HG03378 (cell line): ENCODE results near the gene COMMD2.

Source experiments
- ATAC-seq: cut with Tn5 transposase; IDR thresholded peaks from one replicate; pipeline ENCODE4 v1.9.1; 2021; ENCODE audit warnings: mild to moderate bottlenecking, moderate library complexity; ENCODE audit not compliant: unreplicated experiment

Gene COMMD2

GRCh38 chr3:149752051-149752787 lies at the start of gene COMMD2:
TSS of gene COMMD2 (minus strand) at chr3:149752489. CDS start at chr3:149752444, 45 bp downstream.
- peak; percentile 100 for ATAC-seq

DNA sequence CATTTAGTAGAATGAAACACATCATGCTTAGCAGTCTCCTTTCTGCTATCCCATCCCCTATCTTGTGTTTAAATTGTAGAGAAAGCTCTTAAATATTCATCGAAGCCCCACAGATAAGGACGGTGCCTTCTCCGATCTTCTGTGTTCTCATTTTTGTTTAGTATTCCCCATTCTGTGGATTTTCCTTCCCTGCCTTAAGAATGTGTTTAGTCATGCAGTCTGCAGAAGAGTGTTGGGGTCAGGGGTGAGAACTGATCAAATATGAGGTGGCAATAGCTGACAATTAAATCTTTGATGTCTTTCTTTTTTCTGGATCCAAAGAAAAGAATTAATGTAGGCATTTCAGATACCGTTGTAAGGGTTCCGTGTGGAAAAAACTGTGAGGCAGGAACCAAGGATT lies 49.4 kb upstream of the COMMD2 start:
- no peak for ATAC-seq

- no peak for ATAC-seq
Observed at GRCh38 chr3:149801195-149801594, 48.9 kb upstream of the COMMD2 start.

DNA sequence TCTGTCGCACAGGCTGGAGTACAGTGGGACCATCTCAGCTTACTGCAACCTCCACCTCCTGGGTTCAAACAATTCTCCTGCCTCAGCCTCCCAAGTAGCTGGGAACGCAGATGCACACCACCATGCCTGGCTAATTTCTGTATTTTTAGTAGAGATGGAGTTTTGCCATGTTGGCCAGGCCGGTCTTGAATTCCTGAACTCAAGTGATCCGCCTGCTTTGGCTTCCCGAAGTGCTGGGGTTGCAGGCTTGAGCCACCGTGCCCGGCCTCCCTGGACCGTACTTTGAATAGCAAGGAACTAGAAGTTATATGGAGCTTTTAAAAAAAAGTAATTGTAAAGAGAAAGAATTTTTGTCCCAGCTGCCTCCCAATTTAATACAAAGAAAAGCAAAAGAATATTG lies 48.4 kb upstream of the COMMD2 start:
- no peak for ATAC-seq

- ATAC-seq, result no peak
Observed at GRCh38 chr3:149796026-149796425, 43.7 kb upstream of the COMMD2 start.

- no peak for ATAC-seq
Observed at GRCh38 chr3:149792452-149793270, 40.4 kb upstream of the COMMD2 start, which contains the start of gene ANKUB1. TSS of gene ANKUB1 (minus strand) at chr3:149792554. CDS start at chr3:149792366, 188 bp downstream.

- ATAC-seq, result no peak
Observed at GRCh38 chr3:149790698-149791097, 38.4 kb upstream of the COMMD2 start.

GRCh38 chr3:149790268-149790667 lies 38.0 kb upstream of the COMMD2 start:
- no peak for ATAC-seq

DNA sequence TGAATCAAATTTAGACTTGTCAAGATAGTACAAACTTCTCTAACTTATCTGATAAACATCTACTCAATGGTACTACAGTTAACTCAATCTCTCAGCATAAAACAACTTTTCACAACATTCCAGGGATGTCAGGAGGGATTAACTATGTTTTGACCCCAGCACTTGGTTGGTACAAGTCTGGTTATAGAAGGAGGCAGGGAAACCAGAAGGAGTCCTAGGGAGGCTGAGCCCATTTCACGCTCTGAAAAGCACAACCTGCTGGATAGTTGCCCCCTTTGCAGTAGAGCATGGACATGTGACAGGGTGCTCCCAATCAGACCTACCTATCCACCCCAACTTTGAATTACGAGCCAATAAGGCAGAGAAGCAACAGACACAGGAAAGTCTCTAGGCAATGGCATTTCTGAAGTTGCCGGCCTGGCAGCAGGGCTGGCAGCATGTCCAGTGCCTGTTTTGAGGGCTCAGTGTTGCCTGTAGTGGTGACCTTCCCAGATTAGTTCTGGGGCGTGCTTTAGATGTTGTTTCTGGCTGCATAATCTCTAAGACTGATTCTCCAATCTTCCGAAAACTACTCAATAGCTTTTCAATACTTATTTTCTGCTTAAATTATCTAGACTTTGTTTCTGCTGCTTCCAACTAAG lies 31.9 kb upstream of the COMMD2 start:
- ATAC-seq, result no peak

DNA sequence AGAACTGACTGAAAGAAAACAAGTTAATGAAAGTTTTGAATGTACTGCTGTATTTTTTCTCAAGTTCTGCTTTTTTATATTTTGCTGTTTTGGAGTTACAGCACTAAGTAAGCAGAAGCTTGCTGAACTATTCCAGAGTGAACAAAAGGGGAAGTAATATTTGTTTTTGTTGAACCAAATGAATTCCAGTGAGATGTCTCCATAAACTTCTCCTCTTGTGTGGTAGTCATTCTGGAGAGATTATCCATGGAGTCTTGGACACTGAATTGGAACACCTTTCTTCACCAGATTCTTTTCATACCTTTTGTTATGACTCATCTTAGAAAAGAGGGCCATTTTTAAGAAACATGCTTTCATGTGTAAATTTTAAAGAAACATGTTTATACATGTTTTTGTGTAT lies 31.3 kb upstream of the COMMD2 start:
- no peak for ATAC-seq

DNA sequence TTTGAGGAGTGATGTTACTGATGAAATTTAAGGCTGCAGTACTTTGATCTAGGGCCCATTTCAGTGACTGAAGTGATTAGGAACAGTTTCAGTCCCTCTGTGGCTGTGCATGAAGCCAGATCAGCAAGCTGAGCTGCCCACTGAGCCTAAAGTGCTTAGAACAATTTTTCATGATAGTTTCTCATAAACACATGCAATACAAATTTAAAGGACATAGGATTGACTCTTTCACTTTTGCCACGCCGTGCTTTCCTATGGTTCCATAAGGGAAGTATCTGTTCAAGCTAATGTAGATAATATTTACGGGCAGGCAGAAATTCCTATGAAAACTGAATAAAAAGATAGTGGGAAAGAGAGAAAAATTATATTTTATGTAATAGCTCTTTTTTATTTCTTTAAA lies 29.5 kb upstream of the COMMD2 start:
- no peak for ATAC-seq

- no peak for ATAC-seq
Observed at GRCh38 chr3:149781211-149781610, 28.9 kb upstream of the COMMD2 start.

DNA sequence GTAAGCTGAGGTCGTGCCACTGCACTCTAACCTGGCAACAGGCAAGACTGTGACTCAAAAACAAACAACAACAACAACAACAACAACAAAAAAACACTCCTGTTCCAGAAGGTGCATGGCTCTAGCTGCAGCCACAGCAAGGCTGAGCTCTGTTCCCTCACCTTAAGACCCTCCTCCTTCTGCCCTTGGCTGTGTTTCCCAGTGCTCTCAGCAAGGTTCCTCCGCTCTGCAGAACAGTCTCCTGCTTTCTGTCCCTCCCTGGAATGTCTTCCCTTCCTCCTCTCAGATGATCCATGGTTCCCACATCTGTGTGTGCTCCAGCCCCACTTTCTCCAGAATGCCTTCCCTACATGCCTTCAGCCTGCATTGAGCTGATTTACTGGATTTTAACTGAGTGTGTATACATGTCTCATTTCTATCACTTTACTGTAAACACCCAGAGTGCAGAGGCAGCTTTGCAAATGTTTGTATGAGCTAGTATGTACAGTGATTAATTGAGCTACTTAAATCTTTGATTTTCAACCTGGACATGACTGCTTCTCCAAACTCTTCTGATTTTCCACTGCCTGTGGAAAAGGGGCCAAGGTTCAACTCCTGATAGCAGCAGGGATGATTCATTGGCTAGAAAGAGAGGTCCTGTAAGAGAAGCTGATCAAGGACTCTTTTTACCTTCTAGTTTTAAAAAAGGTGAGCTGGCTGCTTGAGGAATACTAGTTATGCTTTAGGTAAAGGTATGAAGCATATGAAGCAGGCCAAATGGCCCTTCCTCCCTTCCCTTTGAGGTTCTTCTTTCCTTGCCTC lies 25.3 kb upstream of the COMMD2 start:
- ATAC-seq, result no peak

- ATAC-seq, result no peak
Observed at GRCh38 chr3:149776170-149776569, 23.9 kb upstream of the COMMD2 start.

DNA sequence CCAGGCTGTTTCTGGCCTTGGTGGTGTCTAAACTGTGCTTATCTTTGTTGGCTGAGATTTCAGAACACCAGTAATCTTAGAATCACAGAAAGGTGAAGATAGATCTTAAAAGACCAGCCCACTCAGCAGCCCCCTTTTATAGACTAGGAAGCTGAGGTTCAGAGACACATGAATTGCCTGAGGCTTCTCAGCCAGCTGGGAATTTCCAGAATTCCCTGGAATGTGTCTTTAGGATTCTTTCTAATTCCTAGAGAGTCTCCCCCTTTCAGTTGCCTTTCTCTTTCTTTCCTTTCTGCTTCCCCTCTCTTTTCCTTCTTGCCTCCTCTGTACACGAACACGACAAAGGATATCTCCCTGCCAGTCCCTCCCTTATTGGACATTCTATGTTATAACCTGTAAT lies 20.6 kb upstream of the COMMD2 start:
- ATAC-seq, result no peak

- ATAC-seq, result peak; percentile 63
Observed at GRCh38 chr3:149771652-149772271, 19.5 kb upstream of the COMMD2 start.

DNA sequence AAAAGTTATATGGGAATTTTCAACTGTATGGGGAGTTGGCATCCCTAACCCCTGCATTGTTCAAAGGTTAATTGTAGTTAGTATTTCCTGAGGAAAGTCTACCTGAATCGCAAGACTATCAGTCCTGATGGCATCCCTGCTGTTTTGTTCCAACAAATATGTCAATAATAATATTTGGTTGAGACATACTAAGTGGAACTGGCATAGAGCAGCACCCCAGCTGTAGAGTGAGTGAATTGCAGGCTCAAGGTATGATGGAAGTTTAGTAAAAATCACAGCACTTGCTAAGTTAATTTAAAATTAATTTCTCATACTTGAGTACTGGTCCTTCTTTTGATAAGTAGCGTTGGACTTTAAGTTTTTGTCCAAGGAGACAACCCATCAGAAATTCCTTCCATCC lies 18.0 kb upstream of the COMMD2 start:
- no peak for ATAC-seq

- ATAC-seq, result no peak
Observed at GRCh38 chr3:149768704-149769103, 16.4 kb upstream of the COMMD2 start.

DNA sequence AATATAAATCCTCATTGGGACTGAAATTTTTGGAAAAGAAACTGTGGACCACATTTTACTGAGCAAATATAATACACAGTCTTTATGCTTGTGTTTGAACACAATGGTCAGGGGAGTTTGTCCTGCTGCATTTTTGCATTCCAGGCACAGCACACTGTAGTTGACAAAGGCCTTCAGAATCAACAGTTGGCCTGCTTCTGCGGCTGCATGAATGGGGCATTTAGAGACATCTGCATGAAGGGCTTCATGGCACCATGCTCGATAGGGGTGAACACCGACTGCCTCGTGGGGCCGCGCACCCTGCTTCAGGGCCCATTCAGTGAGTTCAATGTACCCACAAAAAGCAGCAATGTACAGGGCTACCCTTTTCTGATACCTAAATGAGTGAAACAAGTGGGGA lies 15.4 kb upstream of the COMMD2 start:
- no peak for ATAC-seq

DNA sequence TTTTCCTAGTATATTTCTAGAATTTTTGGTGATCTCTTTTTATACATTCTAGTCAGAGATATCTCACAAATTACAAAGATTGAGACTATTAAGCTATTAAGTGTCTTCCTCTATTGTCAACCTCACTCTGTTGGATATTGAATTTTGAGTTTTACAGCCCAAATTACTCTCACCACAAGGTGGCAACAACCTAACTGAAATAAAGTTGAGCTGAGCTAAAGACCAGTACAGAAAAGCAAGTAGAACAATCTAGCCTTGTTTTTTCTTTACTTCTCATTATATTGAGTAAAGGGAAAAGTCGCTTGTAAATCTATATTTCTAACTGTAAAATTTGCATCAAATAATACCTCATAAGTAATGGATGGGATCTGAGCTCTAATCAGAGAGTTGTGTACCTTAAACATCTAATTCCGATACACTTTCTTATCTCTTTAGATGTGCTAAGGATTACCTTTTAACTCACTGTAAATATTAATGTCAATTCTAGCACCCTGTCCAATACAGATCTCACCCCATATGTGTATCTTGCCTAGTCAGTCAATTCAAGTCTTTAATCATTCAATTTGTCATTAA lies 13.6 kb upstream of the COMMD2 start:
- ATAC-seq, result no peak
